Endometrium (tissue), 2 donors: Measurements from ENCODE around the gene SMAGP.
"Not testable (repeated sequence)": the region's sequence is repeated elsewhere in the genome, so short reads cannot be mapped to it uniquely, and the experiment has no call there.

Source experiments
- FAIRE-seq: peaks from 2 replicates; lab custom pipeline; 2012; peaks lifted over from hg19 to GRCh38; lab: Jason Lieb, UNC
- donor health status: control.
- donor health status: control.

SMAGP gene

DNA sequence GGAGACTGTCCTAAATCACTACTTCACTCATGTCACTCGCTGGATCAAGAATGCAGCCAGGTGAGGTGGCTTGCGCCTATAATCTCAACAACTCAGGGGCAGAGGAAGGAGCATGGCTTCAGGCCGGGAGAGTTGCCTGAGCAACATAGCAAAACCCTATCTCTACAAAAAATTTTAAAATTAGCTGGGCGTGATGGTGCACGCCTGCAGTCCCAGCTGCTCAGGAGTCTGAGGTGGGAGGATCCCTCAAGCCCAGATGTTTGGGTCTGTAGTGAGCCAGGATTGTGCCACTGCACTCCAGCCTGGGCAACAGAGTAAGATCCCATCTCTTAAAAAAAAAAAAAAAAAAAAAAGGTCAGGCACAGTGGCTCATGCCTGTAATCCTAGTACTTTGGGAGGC lies 5.9 kb downstream of the SMAGP start:
- no peak for FAIRE-seq

DNA sequence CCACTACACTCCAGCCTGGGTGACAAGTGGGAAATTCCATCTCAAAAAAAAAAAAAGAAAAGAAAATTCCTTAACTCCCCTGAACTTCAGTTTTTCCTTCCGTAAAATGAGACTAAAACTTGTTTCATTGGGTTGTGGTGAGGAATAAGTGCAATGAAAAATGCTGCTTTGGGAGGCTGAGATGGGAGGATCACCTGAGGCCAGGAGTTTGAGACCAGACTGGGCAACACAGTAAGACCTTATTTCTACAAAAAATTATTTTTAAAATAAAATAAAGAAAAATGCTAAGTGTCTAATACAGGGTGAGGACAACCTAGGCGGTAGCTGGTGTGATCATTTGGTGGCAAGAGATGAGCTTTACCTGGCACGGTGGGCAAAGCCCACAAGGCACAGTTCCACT lies 6.9 kb downstream of the SMAGP start:
- no peak for FAIRE-seq

DNA sequence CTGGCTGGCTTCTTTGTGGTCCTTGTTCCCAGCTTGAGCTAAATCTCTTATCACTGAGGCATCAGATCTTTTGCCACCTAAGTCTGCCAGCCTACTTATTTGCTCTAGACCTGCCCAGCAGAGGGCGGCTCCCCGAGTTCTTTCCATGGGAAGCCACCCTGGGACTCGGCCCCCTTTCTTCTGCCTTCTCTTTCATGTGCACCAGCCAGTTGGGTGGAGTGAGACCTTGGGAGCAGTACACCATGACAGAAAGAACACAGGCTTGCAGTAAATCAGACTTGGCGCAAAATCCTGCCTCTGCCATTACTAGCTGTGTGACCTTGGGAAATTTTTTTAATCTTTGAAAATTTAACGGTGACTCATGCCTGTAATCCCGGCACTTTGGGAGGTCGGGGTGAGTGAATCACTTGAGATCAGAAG lies 7.4 kb downstream of the SMAGP start:
- FAIRE-seq, result no peak

DNA sequence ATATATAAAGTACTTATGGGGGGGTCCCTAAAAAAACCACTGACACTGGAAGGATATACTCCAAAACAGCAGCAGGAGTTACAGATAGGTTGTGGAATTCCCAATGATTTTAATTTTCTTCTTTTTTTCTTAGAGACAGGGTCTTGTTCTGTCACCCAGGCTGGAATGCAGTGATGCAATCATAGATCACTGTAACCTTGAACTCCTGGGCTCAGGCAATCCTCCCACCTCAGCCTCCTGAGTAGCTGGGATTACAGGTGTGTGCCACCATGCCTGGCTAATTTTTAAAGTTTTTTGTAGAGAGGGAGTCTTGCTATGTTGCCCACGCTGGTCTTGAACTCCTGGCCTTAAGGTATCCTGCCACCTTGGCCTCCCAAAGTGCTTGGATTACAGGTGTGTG lies 10.6 kb downstream of the SMAGP start:
- FAIRE-seq, result not testable (repeated sequence)

DNA sequence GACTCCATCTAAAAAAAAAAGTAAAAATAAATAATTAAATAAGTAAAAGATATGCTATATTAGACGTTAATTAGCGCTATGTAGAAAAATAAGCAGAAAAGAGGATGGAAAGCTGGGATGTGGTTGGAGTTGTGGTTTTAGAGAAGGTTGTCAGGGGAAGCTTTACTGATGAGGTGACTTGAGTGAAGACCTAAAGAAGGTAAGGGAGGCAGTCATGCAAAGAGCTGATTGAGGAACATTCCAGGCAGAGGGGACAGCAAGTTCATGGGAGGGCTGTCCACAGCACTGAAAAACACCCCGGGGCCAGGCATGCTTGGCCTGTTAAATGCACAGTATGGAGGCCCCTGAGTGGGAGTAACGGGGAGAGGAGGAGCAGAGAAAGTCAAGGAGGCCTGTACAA lies 15.7 kb downstream of the SMAGP start:
- FAIRE-seq, result no peak

DNA sequence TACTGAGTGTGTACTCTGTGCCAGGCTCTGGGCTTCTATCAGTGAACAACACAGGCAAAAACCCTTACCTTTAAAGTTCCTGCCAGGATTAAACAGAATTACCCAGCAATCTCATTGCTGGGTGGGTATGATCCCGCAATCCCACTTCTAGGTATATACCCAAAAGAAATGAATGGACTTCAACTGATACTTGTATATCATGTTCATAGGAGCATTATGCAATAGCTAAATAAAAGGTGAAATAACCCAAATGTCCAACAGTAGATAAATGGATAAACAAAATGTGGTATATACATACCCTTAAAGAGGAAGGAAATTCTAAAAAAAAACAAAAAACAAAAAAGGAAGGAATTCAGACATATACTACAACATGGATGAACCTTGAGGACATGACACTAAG lies 16.9 kb downstream of the SMAGP start:
- FAIRE-seq, result no peak

DNA sequence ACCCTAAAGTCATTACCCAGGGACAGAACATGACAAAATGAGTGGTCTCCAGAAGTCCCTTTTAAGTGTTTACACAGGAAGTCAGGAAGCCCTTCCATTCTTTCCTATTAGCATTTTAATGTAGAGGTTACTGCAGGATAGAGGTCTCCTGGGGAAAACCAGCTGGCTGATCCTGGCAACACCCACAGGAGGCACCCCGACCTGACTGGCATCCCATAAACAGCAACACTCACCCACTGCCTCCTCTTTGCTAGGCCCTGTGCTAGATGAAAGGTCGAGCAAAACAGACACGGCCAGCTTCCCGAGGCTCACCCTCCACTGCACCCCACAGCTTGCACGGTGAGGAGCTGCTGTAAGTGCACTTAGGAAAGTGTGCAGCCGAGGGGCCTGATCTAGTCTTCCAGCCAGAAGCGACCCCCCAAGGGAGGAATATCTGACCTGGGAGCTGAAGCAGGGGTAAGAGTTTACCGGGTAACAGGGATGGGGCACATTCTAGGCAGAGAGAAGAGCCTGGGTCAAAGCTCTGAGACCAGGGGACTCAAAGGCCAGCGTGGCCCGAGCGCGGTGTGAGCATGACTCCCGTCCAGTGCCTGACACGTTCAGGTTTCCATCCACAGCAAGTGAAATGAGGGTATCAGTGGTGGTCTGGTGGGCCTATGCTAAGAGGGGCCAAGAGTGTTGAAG lies 22.6 kb downstream of the SMAGP start:
- FAIRE-seq, result no peak

DNA sequence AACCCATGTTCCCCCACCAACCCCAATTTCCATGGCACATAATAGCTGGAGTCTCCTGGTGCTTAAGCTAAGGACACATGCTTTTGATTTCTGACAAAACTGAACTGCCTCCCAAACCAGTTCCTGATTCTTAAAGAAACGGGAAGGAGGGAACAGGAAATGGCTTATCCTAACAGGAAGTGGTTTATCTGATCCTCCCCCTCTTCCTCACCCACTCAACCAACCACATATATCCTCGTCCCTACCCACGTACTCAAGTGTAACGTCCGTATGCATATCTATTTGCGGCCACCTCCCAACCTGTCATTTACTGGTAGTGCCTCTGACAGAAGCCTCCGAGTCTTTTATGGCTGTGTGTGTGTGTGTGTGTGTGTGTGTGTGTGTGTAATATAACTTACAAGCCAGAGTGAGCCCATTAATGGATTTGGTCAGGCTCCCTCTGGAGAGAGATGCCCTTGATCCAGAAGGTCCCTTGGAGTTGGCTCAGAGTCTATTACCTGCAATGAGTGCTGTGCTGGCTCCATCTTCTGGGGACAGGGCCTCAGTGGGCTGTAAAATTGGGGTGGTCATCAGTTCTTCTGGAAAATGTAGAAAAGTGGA lies 23.9 kb downstream of the SMAGP start:
- no peak for FAIRE-seq

DNA sequence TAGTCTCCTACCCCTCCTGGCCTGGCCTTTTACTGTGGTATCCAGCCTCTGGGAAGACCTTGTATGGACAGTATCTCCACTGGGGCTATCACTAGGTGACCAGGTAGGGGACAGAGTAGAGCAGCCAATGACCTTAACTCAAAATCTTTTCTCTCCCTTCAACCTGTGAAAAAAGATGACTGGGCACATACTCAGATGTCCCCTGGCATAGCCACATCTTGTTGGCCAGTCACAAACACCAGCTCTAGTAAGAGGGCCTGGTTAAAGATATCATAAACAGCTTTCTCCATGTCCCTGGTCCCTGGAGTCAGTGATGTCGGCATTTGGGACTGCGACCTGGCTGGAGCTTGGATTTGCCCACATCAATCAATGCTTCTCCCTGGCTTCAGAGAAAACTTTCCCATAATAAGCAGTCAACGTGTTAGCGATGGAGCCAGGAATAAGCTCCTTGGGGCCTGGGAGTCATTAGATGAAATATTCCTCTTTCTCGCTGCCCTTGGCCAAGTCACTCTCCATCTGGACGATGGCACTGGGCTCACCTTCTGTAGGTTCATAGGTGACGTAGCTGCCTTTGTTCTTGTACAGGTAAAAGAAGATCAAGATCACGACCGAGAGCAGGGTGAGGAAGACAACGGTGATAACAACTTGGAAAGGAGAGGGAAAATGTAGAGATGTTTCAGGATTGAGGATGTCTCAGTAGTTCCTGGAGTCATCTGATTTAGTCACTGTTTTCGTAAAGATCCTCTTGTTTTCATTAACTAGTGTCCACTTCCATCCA lies 24.6 kb downstream of the SMAGP start:
- FAIRE-seq, result no peak

DNA sequence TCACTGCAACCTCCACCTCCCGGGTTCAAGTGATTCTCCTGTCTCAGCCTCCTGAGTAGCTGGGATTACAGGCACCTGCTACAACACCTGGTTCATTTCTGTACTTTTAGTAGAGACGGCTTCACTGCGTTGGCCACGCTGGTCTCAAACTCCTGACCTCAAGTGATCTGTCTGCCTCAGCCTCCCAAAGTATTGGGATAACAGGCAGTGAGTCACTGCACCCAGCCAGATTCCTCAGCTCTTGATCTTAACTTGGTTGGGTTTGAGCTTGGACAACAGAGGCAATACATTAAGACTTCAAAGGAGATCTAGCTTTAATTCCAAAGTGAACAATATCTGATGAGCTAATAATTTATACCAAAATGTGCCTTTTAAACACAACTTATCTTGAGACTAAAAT lies 25.9 kb downstream of the SMAGP start:
- no peak for FAIRE-seq

DNA sequence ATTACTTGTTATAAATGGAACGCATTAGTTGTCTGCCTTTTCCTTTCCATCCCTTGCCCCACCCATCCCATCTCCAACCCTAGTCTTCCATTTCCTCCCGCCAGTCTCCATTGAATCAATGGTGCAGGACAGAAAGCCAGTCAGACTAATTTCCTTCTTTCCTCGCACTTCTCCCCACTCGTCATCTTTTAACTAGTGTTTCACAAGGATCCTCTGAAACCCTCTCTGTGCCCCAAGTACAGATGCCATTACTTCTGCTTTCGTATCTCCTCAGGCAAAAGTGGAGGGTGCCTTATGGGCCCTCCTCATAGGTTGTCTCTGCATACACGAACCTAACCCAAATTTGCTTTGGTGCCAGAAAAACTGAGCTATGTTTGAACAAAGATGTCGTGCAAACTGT lies 27.3 kb downstream of the SMAGP start:
- FAIRE-seq, result no peak

DNA sequence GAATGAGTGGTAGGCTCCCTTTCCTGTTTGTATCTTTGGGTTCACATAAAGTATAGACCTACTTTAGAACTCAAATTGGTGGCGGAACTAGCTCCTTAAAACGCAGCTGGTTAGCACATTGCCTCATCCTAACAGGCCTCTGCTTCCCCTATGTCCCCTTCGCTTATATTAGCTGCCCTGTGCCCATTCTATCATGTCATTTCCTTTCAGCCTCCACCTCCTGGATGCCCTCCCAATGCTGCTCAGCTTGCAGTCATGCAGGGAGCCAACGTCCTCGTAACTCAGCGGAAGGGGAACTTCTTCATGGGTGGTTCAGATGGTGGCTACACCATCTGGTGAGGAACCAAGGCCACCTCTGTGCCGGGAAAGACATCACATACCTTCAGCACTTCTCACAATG lies 28.1 kb downstream of the SMAGP start:
- no peak for FAIRE-seq

DNA sequence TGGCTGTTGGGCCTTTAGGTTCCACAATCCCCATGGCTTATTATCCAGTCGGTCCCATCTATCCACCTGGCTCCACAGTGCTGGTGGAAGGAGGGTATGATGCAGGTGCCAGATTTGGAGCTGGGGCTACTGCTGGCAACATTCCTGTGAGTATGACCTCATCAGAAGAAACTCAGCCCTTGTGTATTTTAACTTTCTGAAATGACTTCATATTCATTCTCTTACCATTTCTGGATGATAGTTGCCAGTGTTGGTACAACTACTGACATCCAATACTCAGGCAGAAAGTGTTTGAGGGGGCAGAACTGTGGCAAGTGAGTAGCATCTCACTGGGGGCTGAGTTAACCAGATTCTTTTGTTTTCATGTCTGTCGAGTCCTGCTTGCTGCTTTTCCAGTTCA lies 29.2 kb downstream of the SMAGP start:
- FAIRE-seq, result no peak

DNA sequence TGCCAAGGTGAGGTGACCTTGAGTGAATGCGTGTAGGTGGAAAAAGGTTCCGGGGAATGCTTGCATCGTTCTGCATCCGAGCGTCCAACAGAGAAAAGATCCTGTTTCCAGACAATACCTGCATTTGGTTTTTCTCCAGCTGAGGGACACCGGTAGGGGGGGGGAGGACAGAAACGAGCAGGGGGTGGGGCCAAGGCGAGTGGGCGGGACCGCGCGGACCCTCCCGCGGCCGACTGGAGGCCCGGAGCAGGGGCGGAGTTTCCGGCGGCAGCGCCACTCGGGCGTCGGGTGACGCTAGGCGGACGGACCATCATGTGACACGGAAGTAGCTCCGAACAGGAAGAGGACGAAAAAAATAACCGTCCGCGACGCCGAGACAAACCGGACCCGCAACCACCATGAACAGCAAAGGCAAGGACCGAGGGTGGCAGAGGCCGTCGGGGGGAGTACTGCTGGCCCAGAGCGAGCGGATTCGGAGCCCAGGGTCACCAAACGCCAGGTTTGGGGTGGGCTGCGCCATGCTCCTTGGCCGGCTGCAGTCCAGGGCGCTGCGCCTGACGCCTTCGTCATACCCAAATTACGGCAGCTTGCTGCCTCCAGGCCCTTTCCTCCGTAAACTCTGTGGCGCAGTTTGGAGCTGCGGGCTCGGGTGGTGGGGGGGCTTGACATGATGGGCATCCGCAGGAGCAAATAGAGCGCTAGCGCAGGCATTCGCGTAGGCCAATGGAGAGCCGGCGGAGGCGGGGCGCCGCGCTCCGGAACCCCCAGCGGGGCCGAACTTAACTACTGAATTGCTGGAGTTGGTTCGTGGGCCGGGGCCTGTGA lies 31.5 kb downstream of the SMAGP start, which contains the start of gene DAZAP2:
Gene DAZAP2 (plus strand): TSS at position 317 of the 825 bp plus-strand sequence. CDS start 82 bp downstream, at position 399.
- no peak for FAIRE-seq

DNA sequence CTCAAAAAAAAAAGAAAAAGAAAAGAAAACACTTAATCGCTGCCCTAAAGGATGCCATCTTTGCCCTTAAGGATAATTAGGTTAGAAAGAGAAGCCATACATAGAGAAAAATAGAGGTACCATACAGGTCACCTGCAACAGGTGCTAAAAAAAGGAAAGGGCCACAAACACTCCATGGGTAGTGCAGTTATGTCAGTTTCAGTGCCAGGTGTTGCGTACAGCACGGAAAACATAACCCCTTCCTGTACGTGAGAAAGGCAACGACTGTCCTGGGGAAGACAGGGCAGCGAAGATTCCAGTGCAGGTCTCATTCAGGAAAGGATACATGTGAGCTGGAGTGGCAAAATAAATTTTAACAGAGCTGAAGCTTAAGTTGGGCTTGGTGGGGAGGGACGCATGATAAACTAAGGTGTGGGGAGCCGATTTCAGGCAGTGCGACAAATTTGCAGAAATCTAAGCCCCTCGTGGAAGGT lies 32.1 kb downstream of the SMAGP start:
- no peak for FAIRE-seq

DNA sequence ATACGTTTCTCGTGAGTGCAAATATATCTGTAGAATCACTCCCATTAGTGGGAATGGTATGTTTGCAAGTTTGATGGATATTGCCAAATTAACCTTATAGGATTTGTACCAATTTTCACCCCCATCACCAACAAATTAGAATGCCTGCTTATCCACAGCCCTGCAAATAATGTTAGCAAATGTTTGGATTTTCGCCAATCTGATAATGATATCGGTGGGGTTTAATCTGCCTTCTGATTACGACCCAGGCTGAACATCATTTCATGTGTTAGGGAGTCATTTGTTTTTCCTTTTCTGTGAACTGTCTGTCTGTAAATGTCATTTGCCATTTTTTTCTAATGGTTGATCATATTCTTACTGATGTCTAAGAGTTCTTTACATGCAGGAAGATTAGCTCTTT lies 35.7 kb downstream of the SMAGP start:
- FAIRE-seq, result no peak

DNA sequence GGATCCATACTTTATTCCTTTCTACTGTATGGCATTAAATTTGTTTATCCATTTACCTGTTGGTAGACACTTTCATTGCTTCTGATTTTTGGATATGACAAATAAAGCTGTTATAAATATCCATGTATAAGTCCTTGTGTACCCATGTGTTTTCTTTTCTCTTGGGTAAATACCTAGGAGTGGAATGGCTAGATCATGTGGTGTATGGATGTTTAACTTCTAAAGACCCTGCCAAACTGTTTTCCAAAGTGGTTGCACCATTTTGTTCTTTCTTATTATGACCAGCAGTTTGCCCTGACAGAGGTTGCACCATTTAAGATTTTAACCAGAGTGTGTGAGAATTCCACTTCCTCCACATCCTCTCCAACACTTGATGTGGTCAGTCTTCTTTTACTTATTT lies 37.6 kb downstream of the SMAGP start:
- no peak for FAIRE-seq

DNA sequence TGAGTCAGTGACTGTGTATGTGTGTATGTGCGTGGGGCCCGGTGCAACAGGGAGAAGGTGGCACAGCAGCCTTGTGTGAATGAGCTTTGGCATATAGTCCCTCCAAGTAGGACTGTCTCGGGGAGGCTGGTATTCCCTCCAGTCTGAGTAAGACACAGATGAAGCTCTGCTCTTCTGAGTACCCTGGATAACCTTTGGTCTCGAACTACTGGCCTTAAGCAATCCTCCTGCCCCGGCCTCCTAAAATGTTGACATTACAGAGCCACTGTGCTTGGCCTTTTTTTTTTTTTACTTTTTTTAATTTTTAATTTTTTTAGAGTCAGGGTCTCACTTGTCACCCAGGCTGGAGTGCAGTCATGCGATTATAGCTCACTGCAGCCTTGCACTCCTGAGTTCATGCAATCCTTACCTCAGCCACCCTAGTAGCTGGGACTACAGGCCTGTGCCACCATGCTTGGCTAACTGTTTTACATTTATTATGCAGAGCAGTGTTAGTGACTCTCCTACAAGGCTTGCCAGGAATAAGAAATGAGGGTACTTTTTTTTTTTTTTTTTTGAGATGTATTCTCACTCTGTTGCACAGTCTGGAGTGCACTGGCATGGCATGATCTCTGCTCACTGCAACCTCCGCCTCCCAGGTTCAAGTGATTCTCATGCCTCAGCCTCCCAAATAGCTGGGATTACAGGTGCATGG lies 41.0 kb downstream of the SMAGP start:
- no peak for FAIRE-seq

DNA sequence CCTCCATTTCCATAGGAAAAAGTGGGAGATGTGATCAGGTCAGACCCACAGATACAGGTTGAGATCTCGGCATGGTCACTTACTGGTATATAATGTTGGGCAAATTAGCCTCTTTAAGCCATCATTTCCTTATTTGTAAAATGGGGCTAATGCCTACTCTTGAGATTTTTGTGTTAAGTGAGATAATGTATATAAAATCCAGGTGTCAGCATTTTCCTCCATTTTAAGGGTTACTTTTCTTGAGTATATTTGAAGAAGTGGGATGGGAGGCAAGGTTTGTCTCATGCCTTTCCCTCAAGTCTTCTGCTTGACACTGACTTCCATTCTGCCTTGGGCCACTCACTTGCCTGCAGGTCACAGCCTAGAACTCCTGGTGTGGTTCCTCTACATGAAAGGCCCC lies 42.3 kb downstream of the SMAGP start:
- no peak for FAIRE-seq

DNA sequence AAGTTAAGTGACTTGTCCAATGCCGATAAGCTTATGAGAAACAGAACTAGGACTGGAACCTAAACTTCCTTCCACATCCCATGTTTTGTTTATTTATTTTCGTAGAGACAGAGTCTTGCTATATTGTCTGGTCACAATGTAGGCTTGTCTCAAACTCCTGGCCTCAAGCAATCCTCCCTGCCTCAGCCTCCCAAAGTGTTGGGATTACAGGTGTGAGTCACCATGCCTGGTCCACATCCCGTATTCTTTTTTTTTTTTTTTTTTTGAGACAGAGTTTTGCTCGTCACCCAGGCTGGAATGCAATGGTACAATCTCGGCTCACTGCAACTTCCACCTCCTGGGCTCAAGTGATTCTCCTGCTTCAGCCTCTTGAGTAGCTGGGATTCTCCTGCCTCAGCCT lies 43.1 kb downstream of the SMAGP start:
- not testable (repeated sequence) for FAIRE-seq

DNA sequence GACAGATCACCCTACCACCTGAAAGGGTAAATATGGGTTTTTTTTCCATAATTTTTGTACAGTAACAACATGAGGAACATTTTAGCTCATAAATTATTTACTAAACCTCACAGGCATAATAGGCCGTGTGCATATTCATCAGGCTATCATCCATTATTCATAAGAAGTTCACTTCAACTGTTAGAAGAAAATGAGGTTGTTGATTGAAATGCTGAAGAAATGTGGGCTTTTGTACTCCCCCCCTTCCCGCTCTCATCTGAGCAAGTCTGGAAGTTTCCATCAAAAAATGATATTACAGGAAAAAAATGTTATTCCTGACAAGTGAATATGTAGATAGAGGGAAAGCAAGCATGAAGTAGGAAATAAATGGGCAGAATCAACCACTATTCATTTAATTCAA lies 44.4 kb downstream of the SMAGP start:
- FAIRE-seq, result no peak

DNA sequence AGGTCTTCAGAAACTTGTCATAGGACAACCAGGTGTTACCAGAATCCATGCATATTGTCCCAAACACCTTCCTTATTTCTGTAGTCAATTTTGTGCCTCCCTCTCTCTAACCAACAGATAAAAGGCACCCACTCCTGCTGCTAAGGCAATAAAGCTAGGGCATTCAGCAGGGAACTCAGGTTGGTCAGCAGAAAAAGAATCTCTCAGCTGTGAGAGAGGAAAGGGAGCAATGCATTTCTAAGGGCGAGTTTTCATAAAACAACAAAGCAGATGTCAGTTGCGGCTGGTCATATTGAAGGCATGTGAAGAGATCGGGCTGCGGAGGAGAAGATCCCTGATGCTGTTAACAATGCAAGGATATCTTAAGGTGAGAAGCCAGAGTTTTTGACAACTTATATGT lies 45.0 kb downstream of the SMAGP start:
- FAIRE-seq, result no peak
